ENCODE measurements around the gene COL1A1.

DNA sequence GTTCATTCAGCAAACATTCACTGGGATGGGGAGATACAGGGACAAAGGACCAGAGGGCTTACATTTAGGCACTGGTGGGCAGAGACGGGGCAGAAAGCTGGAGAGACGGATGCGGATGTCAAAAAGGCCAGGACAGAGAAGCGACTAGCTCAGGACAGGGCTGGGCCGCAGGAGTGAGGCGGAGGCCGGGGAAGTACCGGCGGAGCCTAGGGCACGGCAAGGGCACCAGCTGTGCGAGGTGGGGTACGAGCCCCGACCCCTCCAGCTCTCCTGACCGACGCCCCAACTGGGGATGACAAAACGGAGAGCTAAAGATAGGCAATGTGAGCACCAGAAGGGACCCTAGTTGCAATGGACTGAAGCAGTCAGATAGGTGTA, 39.5 kb downstream of the COL1A1 start:
- TF ChIP-seq POLR2AphosphoS5 (IDR thresholded peaks at IDR 0.05; ENCODE audit: borderline replicate concordance, low read depth, low read length): no peak
- no peak for TF ChIP-seq FOXP2 (optimal IDR thresholded peaks at IDR 0.05; ENCODE audit: control extremely low read depth, extremely low read length, insufficient read depth)
